Aorta (tissue), 5 donors: ENCODE measurements around the gene PDCD7. TPM values are rescaled to one million over a fixed set of nuclear protein-coding genes. Genes with fewer than 3 reads are reported as not detected.
"Not testable (repeated sequence)": the region's sequence is repeated elsewhere in the genome, so short reads cannot be mapped to it uniquely, and the experiment has no call there.

Source experiments
- ATAC-seq: fragments of 200-7000 bp; cut with Tn5 transposase; one replicate; pipeline ENCODE4 v1.9.1; 2022; ENCODE audit warnings: moderate library complexity; ENCODE audit not compliant: low FRiP score
- DNase-seq, 2 donors: peaks; one replicate each; pipeline ENCODE4 v3.0.0-alpha.2; 2020
- H3K27ac ChIP-seq, 2 donors: one replicate each; pipeline ENCODE4 v1.5.1; 2013; ENCODE audit warnings: low read length in 2 of 2, mild to moderate bottlenecking in 2 of 2, moderate library complexity in 2 of 2, control low read depth in 1 of 2, inconsistent platforms in 1 of 2, low read depth in 1 of 2
- H3K27me3 ChIP-seq, 2 donors: one replicate each; pipeline ENCODE4 v1.6.1; 2013; ENCODE audit warnings: control low read depth in 1 of 2, low read length in 1 of 2, mild to moderate bottlenecking in 1 of 2, moderate library complexity in 1 of 2; ENCODE audit not compliant: insufficient read depth in 2 of 2, control insufficient read depth in 1 of 2
- H3K36me3 ChIP-seq, 2 donors: one replicate each; pipeline ENCODE4 v1.6.1; 2013; ENCODE audit warnings: control low read depth in 1 of 2, low read length in 1 of 2, mild to moderate bottlenecking in 1 of 2; ENCODE audit not compliant: insufficient read depth in 2 of 2, control insufficient read depth in 1 of 2
- H3K4me1 ChIP-seq, 2 donors: one replicate each; pipeline ENCODE4 v1.6.1; 2013; ENCODE audit warnings: low read length in 2 of 2, control low read depth in 1 of 2, mild to moderate bottlenecking in 1 of 2, moderate library complexity in 1 of 2; ENCODE audit not compliant: insufficient read depth in 2 of 2, control insufficient read depth in 1 of 2
- H3K4me3 ChIP-seq, 2 donors: one replicate each; pipeline ENCODE4 v1.5.1; 2013; ENCODE audit warnings: low read length in 2 of 2, control low read depth in 1 of 2, mild to moderate bottlenecking in 1 of 2
- H3K9me3 ChIP-seq: one replicate; pipeline ENCODE4 v1.6.1; 2013; ENCODE audit warnings: mild to moderate bottlenecking, low read length; ENCODE audit not compliant: control insufficient read depth
- WGBS, 2 donors: extraction: QIAGEN DNeasy Blood & Tissue Kit; methylation state at CpG; one replicate each; pipeline ENCODE4 v1.1.7; 2013; 5-methylcytosine and 5-hydroxymethylcytosine counted together
- intact Hi-C, 2 donors: fragments of 100-400 bp; cut with DNase I; formaldehyde crosslinking; loops; one replicate each; pipeline versions ENCODE4 v1.14.2 to v1.15.0; 2022
- polyA plus RNA-seq, 2 donors: library from polyadenylated mRNA; stranded (reverse); fragments of 200-250 nt; gene quantifications; one replicate each; pipeline ENCODE4 v1.2.3, GENCODE V29; 2013
- total RNA-seq, 2 donors: library from RNA; stranded (reverse); fragmentation: NEBNext Ultra II Directional; extraction: Animal tissue kit (Norgen Biotek cat#: 25700); gene quantifications; one replicate each; pipeline ENCODE4 v1.2.1, GENCODE V29; 2021
- donor health status: healthy with polysubstance abuse.
- donor health status: Bipolar disorder and iron deficiency.
- donor health status: DM: no; HTN: no; CAD: no.
- donor health status: DM: no; HTN: no; CAD: no.
- donor health status: DM: yes; HTN: yes; CAD: no.

PDCD7 gene
- total and polyA plus RNA-seq, 4 donors = 11.1 to 34.0 (median 16.0) TPM

GRCh38 chr15:65097651-65098263, 35.9 kb downstream of the PDCD7 start:
- no peak for ATAC-seq
- H3K4me1 ChIP-seq = no peaks in the 10 kb centered on the region
- intact Hi-C loops = no loop called here
- no peak for DNase-seq
- H3K27ac ChIP-seq = no peak overlapping the region
- H3K36me3 ChIP-seq = peaks cover 0 to 4% of the 10 kb centered on the region in 2 donors
- no peaks in the 10 kb centered on the region for H3K27me3 ChIP-seq
- 96 to 97% methylated on average over 7 of the region's 7 CpGs for WGBS, 2 donors
- H3K9me3 ChIP-seq = no peaks in the 10 kb centered on the region
- H3K4me3 ChIP-seq = no peak overlapping the region

GRCh38 chr15:65096481-65097385, 36.9 kb downstream of the PDCD7 start:
- Histone ChIP-seq H3K9me3 (no peaks in the 10 kb centered on the region), H3K4me1 (no peaks in the 10 kb centered on the region), H3K27ac (no peak overlapping the region), H3K36me3 (peaks cover 0 to 4% of the 10 kb centered on the region in 2 donors), H3K4me3 (no peak overlapping the region), H3K27me3 (no peaks in the 10 kb centered on the region)
- 82 to 90% methylated on average over 6 of the region's 6 CpGs for WGBS, 2 donors
- intact Hi-C loops = no loop called here
- ATAC-seq = no peak
- no peak for DNase-seq

GRCh38 chr15:65095747-65096104, 37.9 kb downstream of the PDCD7 start:
- Histone ChIP-seq H3K9me3 (no peaks in the 10 kb centered on the region), H3K27me3 (no peaks in the 10 kb centered on the region), H3K4me1 (no peaks in the 10 kb centered on the region), H3K27ac (no peak overlapping the region), H3K4me3 (no peak overlapping the region), H3K36me3 (peaks cover 0 to 4% of the 10 kb centered on the region in 2 donors)
- ATAC-seq (no peak), DNase-seq (no peak)
- 39 to 42% methylated on average over 6 of the region's 6 CpGs for WGBS, 2 donors
- intact Hi-C loops = no loop called here

GRCh38 chr15:65095011-65095746, 38.4 kb downstream of the PDCD7 start:
- Histone ChIP-seq H3K27ac (peak overlapping the region in 1 of 2 donors; percentile 2), H3K9me3 (no peaks in the 10 kb centered on the region), H3K4me1 (no peaks in the 10 kb centered on the region), H3K27me3 (no peaks in the 10 kb centered on the region), H3K36me3 (peaks cover 0 to 4% of the 10 kb centered on the region in 2 donors), H3K4me3 (no peak overlapping the region)
- ATAC-seq = no peak
- intact Hi-C loops = no loop called here
- 25% methylated on average over 5 of the region's 5 CpGs for WGBS, 2 donors
- DNase-seq = no peak

- no peak for ATAC-seq
- intact Hi-C loops = loop anchor here in 1 of 2 donors (5.0 kb wide), 1 partner anchor 37 kb away; no protein-coding TSS in a partner anchor
- Histone ChIP-seq H3K36me3 (peaks cover 0 to 4% of the 10 kb centered on the region in 2 donors), H3K4me3 (no peak overlapping the region), H3K27ac (no peak overlapping the region), H3K9me3 (no peaks in the 10 kb centered on the region), H3K27me3 (no peaks in the 10 kb centered on the region), H3K4me1 (no peaks in the 10 kb centered on the region)
- peak in 1 of 2 donors; percentile 59 for DNase-seq
- 55 to 62% methylated on average over 12 to 14 of the region's 14 CpGs for WGBS, 2 donors
These were observed 39.2 kb downstream of the PDCD7 start for GRCh38 chr15:65094294-65094995.

- not testable (repeated sequence) for H3K27me3 ChIP-seq, H3K4me3 ChIP-seq, H3K36me3 ChIP-seq, H3K4me1 ChIP-seq, ATAC-seq, H3K27ac ChIP-seq, H3K9me3 ChIP-seq, DNase-seq
- intact Hi-C loops = loop anchor here in 1 of 2 donors (5.0 kb wide), 1 partner anchor 36 kb away; no protein-coding TSS in a partner anchor
- WGBS, 2 donors = 94 to 97% methylated on average over 13 of the region's 13 CpGs
These were observed 39.8 kb downstream of the PDCD7 start for GRCh38 chr15:65093793-65094170.

GRCh38 chr15:65092911-65093792, 40.5 kb downstream of the PDCD7 start:
- Histone ChIP-seq H3K9me3 (no peaks in the 10 kb centered on the region), H3K27me3 (no peaks in the 10 kb centered on the region), H3K27ac (peak overlapping the region in 1 of 2 donors; percentile 43), H3K36me3 (no peaks in the 10 kb centered on the region), H3K4me3 (no peak overlapping the region), H3K4me1 (peaks cover 0 to 2% of the 10 kb centered on the region in 2 donors)
- 63 to 65% methylated on average over 17 of the region's 17 CpGs for WGBS, 2 donors
- ATAC-seq (no peak), DNase-seq (peak; percentile 68 to 79)
- intact Hi-C loops = loop anchor here in 1 of 2 donors (5.0 kb wide), 1 partner anchor 36 kb away; no protein-coding TSS in a partner anchor
